ENCODE data around the gene ZNF212.

ZNF212 gene

DNA sequence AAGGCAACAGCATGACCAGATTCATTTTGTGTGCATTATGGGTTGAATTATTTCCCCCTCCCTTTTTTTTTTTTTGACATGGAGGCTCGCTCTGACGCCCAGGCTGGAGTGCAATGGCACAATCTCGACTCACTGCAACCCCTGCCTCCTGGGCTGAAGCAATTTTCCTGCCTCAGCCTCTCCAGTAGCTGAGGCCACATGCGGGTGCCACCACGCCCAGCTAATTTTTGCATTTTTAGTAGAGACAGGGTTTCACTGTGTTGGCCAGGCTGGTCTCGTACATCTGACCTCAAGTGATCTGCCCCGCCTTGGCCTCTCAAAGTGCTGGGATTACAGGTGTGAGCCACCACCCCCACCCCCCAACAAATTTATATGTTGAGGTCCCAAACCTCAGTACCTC, 64.6 kb downstream of the ZNF212 start:
- DNase-seq (ENCODE audit: low spot score) = no peak
- no peak for TF ChIP-seq CTCF (IDR thresholded peaks at IDR 0.05; ENCODE audit: extremely low read depth, missing control alignments)
